Suppressor macrophage treated with lipopolysaccharide for 1 hour (primary cell): Measurements from ENCODE around the gene BICC1.
"Not testable (repeated sequence)": the region's sequence is repeated elsewhere in the genome, so short reads cannot be mapped to it uniquely, and the experiment has no call there.

ENCODE experiments used
- DNase-seq, 3 donors: peaks; one replicate each; pipeline ENCODE4 v3.0.0-alpha.2; 2020 to 2022

BICC1 gene

GRCh38 chr10:58565271-58565670, 52.6 kb downstream of the BICC1 start:
- no peak for DNase-seq

GRCh38 chr10:58567652-58568051, 55.0 kb downstream of the BICC1 start:
- no peak for DNase-seq

GRCh38 chr10:58568428-58568935, 55.8 kb downstream of the BICC1 start:
- no peak for DNase-seq

GRCh38 chr10:58570307-58570723, 57.6 kb downstream of the BICC1 start:
- peak in 1 of 3 donors; percentile 11 for DNase-seq

- DNase-seq = no peak
These were observed 58.3 kb downstream of the BICC1 start for GRCh38 chr10:58570979-58571378.

GRCh38 chr10:58573144-58573543, 60.5 kb downstream of the BICC1 start:
- no peak for DNase-seq

GRCh38 chr10:58574058-58574457, 61.4 kb downstream of the BICC1 start:
- no peak for DNase-seq

GRCh38 chr10:58575491-58575890, 62.8 kb downstream of the BICC1 start:
- DNase-seq = no peak

GRCh38 chr10:58576751-58577436, 64.2 kb downstream of the BICC1 start:
- DNase-seq = no peak

GRCh38 chr10:58577437-58577777, 64.7 kb downstream of the BICC1 start:
- peak; percentile 45 to 73 (median 65) for DNase-seq

GRCh38 chr10:58578366-58578765, 65.7 kb downstream of the BICC1 start:
- no peak for DNase-seq

- DNase-seq = no peak
These were observed 66.5 kb downstream of the BICC1 start for GRCh38 chr10:58579011-58579655.

GRCh38 chr10:58582045-58582444, 69.4 kb downstream of the BICC1 start:
- no peak for DNase-seq

- peak; percentile 39 to 59 (median 51) for DNase-seq
These were observed 72.8 kb downstream of the BICC1 start for GRCh38 chr10:58585435-58585834.

- DNase-seq = no peak
These were observed 73.9 kb downstream of the BICC1 start for GRCh38 chr10:58586282-58587245.

- DNase-seq = no peak
These were observed 75.0 kb downstream of the BICC1 start for GRCh38 chr10:58587676-58588075.

GRCh38 chr10:58588673-58589265, 76.1 kb downstream of the BICC1 start:
- no peak for DNase-seq

- DNase-seq = peak; percentile 16 to 42 (median 36)
These were observed 77.6 kb downstream of the BICC1 start for GRCh38 chr10:58590152-58590840.

GRCh38 chr10:58590924-58591323, 78.3 kb downstream of the BICC1 start:
- no peak for DNase-seq

GRCh38 chr10:58593008-58593407, 80.3 kb downstream of the BICC1 start:
- DNase-seq = peak; percentile 35 to 43 (median 38)

GRCh38 chr10:58597211-58597610, 84.5 kb downstream of the BICC1 start:
- DNase-seq = not testable (repeated sequence)

GRCh38 chr10:58599927-58600553, 87.4 kb downstream of the BICC1 start:
- no peak for DNase-seq
